ENCODE data around the gene HNRNPLL. TPM values are rescaled to one million over a fixed set of nuclear protein-coding genes. Genes with fewer than 3 reads are reported as not detected.

Gene HNRNPLL
- polyA plus RNA-seq, 1 experiment = 78.5 TPM

GRCh38 chr2:38600242-38600891 lies 2.4 kb downstream of the HNRNPLL start:
- no peaks in the 10 kb centered on the region for H3K27me3 ChIP-seq (ENCODE audit: control insufficient read depth, insufficient read depth, low read length)
- POLR2A ChIA-PET = interaction anchor here (1.0 to 2.7 kb wide), 3 partner anchors 17 to 150 kb away, joined by 3 to 42 read pairs (median 13); partner anchors contain the start of gene SRSF7
- no peak overlapping the region for H3K27ac ChIP-seq (ENCODE audit: low read depth, low read length)
- TF ChIP-seq CTCF (IDR thresholded peaks at IDR 0.05; ENCODE audit: low read depth, low read length) = no peak
- DNase-seq (ENCODE audit: low read depth, low spot score) = no peak
- CTCF ChIA-PET = interaction anchor here (0.6 to 1.3 kb wide), 3 partner anchors 16 to 65 kb away, joined by 3 to 4 read pairs (median 3); no protein-coding TSS in a partner anchor
- H3K9me3 ChIP-seq (ENCODE audit: control insufficient read depth, insufficient read depth, low read length) = no peaks in the 10 kb centered on the region; the same call in 1 of the 2 replicates
- peak overlapping the region; percentile 81 for H3K4me3 ChIP-seq (ENCODE audit: low read depth, low read length)

- POLR2A ChIA-PET = interaction anchor here (1.8 kb wide), 1 partner anchor 152 kb away, joined by 8 read pairs; the partner anchor contains the start of gene SRSF7
- CTCF ChIA-PET = interaction anchor here (0.6 to 0.7 kb wide), 2 partner anchors 18 to 64 kb away, joined by 3 read pairs; no protein-coding TSS in a partner anchor
- H3K4me3 ChIP-seq (ENCODE audit: low read depth, low read length) = peak overlapping the region; percentile 81
Observed at GRCh38 chr2:38599706-38600105, 3.0 kb downstream of the HNRNPLL start.

GRCh38 chr2:38598991-38599295 lies 3.8 kb downstream of the HNRNPLL start:
- Histone ChIP-seq H3K9me3 (ENCODE audit: control insufficient read depth, insufficient read depth, low read length) (no peaks in the 10 kb centered on the region; the same call in 1 of the 2 replicates), H3K4me3 (ENCODE audit: low read depth, low read length) (peak overlapping the region; percentile 23; the same call in 1 of the 2 replicates), H3K27ac (ENCODE audit: low read depth, low read length) (no peak overlapping the region), H3K27me3 (ENCODE audit: control insufficient read depth, insufficient read depth, low read length) (no peaks in the 10 kb centered on the region)
- ChIA-PET CTCF (interaction anchor here (1.7 kb wide), 1 partner anchor 17 kb away, joined by 9 read pairs; no protein-coding TSS in a partner anchor), POLR2A (interaction anchor here (0.6 to 1.8 kb wide), 2 partner anchors 152 to 233 kb away, joined by 3 to 8 read pairs; partner anchors contain the start of gene SRSF7)
- no peak for DNase-seq (ENCODE audit: low read depth, low spot score)
- TF ChIP-seq CTCF (IDR thresholded peaks at IDR 0.05; ENCODE audit: low read depth, low read length) = no peak

More at GRCh38 chr2:38599706-38600105, 3.0 kb downstream of the HNRNPLL start:
- Histone ChIP-seq H3K27me3 (ENCODE audit: control insufficient read depth, insufficient read depth, low read length) (no peaks in the 10 kb centered on the region), H3K27ac (ENCODE audit: low read depth, low read length) (no peak overlapping the region), H3K9me3 (ENCODE audit: control insufficient read depth, insufficient read depth, low read length) (no peaks in the 10 kb centered on the region; the same call in 1 of the 2 replicates)
- no peak for DNase-seq (ENCODE audit: low read depth, low spot score)
- no peak for TF ChIP-seq CTCF (IDR thresholded peaks at IDR 0.05; ENCODE audit: low read depth, low read length)

- Histone ChIP-seq H3K27ac (ENCODE audit: low read depth, low read length) (no peak overlapping the region), H3K27me3 (ENCODE audit: control insufficient read depth, insufficient read depth, low read length) (no peaks in the 10 kb centered on the region), H3K9me3 (ENCODE audit: control insufficient read depth, insufficient read depth, low read length) (no peaks in the 10 kb centered on the region; the same call in 1 of the 2 replicates), H3K4me3 (ENCODE audit: low read depth, low read length) (peak overlapping the region; percentile 23; the same call in 1 of the 2 replicates)
- TF ChIP-seq CTCF (IDR thresholded peaks at IDR 0.05; ENCODE audit: low read depth, low read length) = no peak
- ChIA-PET POLR2A (interaction anchor here (0.6 to 1.8 kb wide), 2 partner anchors 153 to 232 kb away, joined by 3 to 8 read pairs; partner anchors contain the start of gene SRSF7), CTCF (interaction anchor here (0.9 to 1.7 kb wide), 2 partner anchors 17 to 20 kb away, joined by 4 to 9 read pairs; no protein-coding TSS in a partner anchor)
- DNase-seq (ENCODE audit: low read depth, low spot score) = no peak
Observed at GRCh38 chr2:38598200-38598990, 4.3 kb downstream of the HNRNPLL start.

Data from AG04450 (cell line).